HepG2 (cell line): ENCODE measurements around the gene TMEM107. TPM values are rescaled to one million over a fixed set of nuclear protein-coding genes. Genes with fewer than 3 reads are reported as not detected.

Experiments used
- BCL6 ChIP-seq: IDR thresholded peaks from 2 replicates; pipeline ENCODE4 v1.6.1; 2016; ENCODE audit warnings: missing genetic modification reagents, missing compliant biosample characterization
- BRD4 ChIP-seq: sonication (generic); formaldehyde crosslinking; IDR thresholded peaks from 2 replicates; pipeline ENCODE4 v1.4.0; 2020; ENCODE audit warnings: missing genetic modification reagents
- MIXL1 ChIP-seq: IDR thresholded peaks from 2 replicates; pipeline ENCODE4 v1.6.1; 2016
- SNAPC2 ChIP-seq: sonication (generic); formaldehyde crosslinking; IDR thresholded peaks from 2 replicates; pipeline ENCODE4 v1.8.1; 2022; ENCODE audit warnings: mild to moderate bottlenecking, missing genetic modification reagents
- SRY ChIP-seq: sonication (generic); formaldehyde crosslinking; IDR thresholded peaks from 2 replicates; pipeline ENCODE4 v1.8.0; 2022; ENCODE audit warnings: mild to moderate bottlenecking, missing genetic modification reagents
- STAG1 ChIP-seq: sonication (generic); formaldehyde crosslinking; IDR thresholded peaks from 2 replicates; pipeline ENCODE4 v1.4.0; 2020; ENCODE audit warnings: missing genetic modification reagents
- TBX2 ChIP-seq: sonication (generic); formaldehyde crosslinking; IDR thresholded peaks from 2 replicates; pipeline ENCODE4 v1.5.0; 2020; ENCODE audit warnings: missing genetic modification reagents, mild to moderate bottlenecking, borderline replicate concordance
- TCF12 ChIP-seq, 2 experiments: fragments of 450-650 bp in 1 of 2; sonication (generic) in 1 of 2; formaldehyde crosslinking in 1 of 2; IDR thresholded peaks; 2 replicates each; pipeline versions ENCODE4 v1.6.1 to v1.8.0; 2017 to 2022; ENCODE audit warnings: antibody characterized with exemption in 1 of 2, mild to moderate bottlenecking in 1 of 2, missing genetic modification reagents in 1 of 2, moderate library complexity in 1 of 2
- ZEB1 ChIP-seq: IDR thresholded peaks from 2 replicates; pipeline ENCODE4 v1.6.1; 2012; ENCODE audit warnings: mild to moderate bottlenecking, low read depth, inconsistent platforms; ENCODE audit not compliant: insufficient replicate concordance
- ZFP1 ChIP-seq: IDR thresholded peaks from 2 replicates; pipeline ENCODE4 v1.6.1; 2016
- ZHX1 ChIP-seq: sonication (generic); formaldehyde crosslinking; IDR thresholded peaks from 2 replicates; pipeline ENCODE4 v1.8.1; 2022; ENCODE audit warnings: low read depth, mild to moderate bottlenecking, missing genetic modification reagents
- ZNF335 ChIP-seq: sonication (generic); formaldehyde crosslinking; IDR thresholded peaks from 2 replicates; pipeline ENCODE4 v1.4.0; 2020; ENCODE audit warnings: missing genetic modification reagents
- ZNF772 ChIP-seq: sonication (generic); formaldehyde crosslinking; IDR thresholded peaks from 2 replicates; pipeline ENCODE4 v1.5.0; 2020; ENCODE audit warnings: mild to moderate bottlenecking, missing genetic modification reagents
- polyA plus RNA-seq, 8 experiments: library from polyadenylated mRNA; depleted of rRNA in 3 of 8; stranded (reverse) in 7 of 8; unstranded in 1 of 8; fragments of >200 nt; fragmentation: Illumina TruSeq in 4 of 8; extraction: Trizol in 4 of 8; gene quantifications; 2 replicates each; pipeline versions ENCODE4 v1.2.1 to v1.2.3, GENCODE V29; 2011 to 2016; ENCODE audit warnings: low read depth in 4 of 8, missing spikeins in 1 of 8, mixed read lengths in 1 of 8; ENCODE audit not compliant: insufficient read depth in 1 of 8
- total RNA-seq, 5 experiments: library from RNA; depleted of rRNA; stranded (reverse); fragments of >200 nt; fragmentation: Illumina TruSeq; extraction: Trizol; gene quantifications; 2 replicates each; pipeline ENCODE4 v1.2.3, GENCODE V29; 2016; ENCODE audit warnings: low read depth in 1 of 5
- TF ChIP-seq, protein P1 (sequence below): sonication (generic); formaldehyde crosslinking; IDR thresholded peaks from 2 replicates; pipeline ENCODE4 v1.5.0; 2020; ENCODE audit warnings: mild to moderate bottlenecking, missing genetic modification reagents
- TF ChIP-seq, protein P2 (sequence below): sonication (generic); formaldehyde crosslinking; IDR thresholded peaks from 2 replicates; pipeline ENCODE4 v1.4.0; 2020; ENCODE audit warnings: mild to moderate bottlenecking, missing genetic modification reagents, borderline replicate concordance
- TF ChIP-seq, protein P3 (sequence below): sonication (generic); formaldehyde crosslinking; IDR thresholded peaks from 2 replicates; pipeline ENCODE4 v1.9.0; 2021; ENCODE audit warnings: missing genetic modification reagents, mild to moderate bottlenecking, borderline replicate concordance
- TF ChIP-seq, protein P4 (sequence below): sonication (generic); formaldehyde crosslinking; IDR thresholded peaks from 2 replicates; pipeline ENCODE4 v1.4.0; 2020; ENCODE audit warnings: low read depth, mild to moderate bottlenecking, missing genetic modification reagents

Gene TMEM107
- total and polyA plus RNA-seq, 2 of the 13 experiments (the other 11 are each of a cell fraction or from before 2014, with no cell fraction given) = 7.2 to 15.3 TPM

- TF ChIP-seq BCL6 (CRISPR knock-in tag) = peak; percentile 77
- TF ChIP-seq, protein P1, sequence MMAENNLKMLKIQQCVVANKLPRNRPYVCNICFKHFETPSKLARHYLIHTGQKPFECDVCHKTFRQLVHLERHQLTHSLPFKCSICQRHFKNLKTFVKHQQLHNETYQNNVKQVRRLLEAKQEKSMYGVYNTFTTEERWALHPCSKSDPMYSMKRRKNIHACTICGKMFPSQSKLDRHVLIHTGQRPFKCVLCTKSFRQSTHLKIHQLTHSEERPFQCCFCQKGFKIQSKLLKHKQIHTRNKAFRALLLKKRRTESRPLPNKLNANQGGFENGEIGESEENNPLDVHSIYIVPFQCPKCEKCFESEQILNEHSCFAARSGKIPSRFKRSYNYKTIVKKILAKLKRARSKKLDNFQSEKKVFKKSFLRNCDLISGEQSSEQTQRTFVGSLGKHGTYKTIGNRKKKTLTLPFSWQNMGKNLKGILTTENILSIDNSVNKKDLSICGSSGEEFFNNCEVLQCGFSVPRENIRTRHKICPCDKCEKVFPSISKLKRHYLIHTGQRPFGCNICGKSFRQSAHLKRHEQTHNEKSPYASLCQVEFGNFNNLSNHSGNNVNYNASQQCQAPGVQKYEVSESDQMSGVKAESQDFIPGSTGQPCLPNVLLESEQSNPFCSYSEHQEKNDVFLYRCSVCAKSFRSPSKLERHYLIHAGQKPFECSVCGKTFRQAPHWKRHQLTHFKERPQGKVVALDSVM (CRISPR knock-in tag) = 0 out of 2 replicates have a peak, but pooled peaks have one; percentile 20
- TF ChIP-seq TBX2 (CRISPR knock-in tag) = peak; percentile 86
- TF ChIP-seq ZEB1 = no peak
- 0 out of 2 replicates have a peak, but pooled peaks have one; percentile 40 for TF ChIP-seq ZNF335 (CRISPR knock-in tag)
- TF ChIP-seq ZHX1 (CRISPR knock-in tag) = no peak
- TF ChIP-seq TCF12 (IDR thresholded peaks at IDR 0.05) = no peak
- TF ChIP-seq TCF12 (CRISPR knock-in tag; IDR thresholded peaks at IDR 0.05) = no peak; the same call in 1 of the 2 replicates
- no peak for TF ChIP-seq ZFP1 (CRISPR knock-in tag)
- TF ChIP-seq SNAPC2 = no peak
- TF ChIP-seq, protein P2, sequence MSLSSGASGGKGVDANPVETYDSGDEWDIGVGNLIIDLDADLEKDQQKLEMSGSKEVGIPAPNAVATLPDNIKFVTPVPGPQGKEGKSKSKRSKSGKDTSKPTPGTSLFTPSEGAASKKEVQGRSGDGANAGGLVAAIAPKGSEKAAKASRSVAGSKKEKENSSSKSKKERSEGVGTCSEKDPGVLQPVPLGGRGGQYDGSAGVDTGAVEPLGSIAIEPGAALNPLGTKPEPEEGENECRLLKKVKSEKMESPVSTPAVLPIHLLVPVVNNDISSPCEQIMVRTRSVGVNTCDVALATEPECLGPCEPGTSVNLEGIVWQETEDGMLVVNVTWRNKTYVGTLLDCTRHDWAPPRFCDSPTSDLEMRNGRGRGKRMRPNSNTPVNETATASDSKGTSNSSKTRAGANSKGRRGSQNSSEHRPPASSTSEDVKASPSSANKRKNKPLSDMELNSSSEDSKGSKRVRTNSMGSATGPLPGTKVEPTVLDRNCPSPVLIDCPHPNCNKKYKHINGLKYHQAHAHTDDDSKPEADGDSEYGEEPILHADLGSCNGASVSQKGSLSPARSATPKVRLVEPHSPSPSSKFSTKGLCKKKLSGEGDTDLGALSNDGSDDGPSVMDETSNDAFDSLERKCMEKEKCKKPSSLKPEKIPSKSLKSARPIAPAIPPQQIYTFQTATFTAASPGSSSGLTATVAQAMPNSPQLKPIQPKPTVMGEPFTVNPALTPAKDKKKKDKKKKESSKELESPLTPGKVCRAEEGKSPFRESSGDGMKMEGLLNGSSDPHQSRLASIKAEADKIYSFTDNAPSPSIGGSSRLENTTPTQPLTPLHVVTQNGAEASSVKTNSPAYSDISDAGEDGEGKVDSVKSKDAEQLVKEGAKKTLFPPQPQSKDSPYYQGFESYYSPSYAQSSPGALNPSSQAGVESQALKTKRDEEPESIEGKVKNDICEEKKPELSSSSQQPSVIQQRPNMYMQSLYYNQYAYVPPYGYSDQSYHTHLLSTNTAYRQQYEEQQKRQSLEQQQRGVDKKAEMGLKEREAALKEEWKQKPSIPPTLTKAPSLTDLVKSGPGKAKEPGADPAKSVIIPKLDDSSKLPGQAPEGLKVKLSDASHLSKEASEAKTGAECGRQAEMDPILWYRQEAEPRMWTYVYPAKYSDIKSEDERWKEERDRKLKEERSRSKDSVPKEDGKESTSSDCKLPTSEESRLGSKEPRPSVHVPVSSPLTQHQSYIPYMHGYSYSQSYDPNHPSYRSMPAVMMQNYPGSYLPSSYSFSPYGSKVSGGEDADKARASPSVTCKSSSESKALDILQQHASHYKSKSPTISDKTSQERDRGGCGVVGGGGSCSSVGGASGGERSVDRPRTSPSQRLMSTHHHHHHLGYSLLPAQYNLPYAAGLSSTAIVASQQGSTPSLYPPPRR (CRISPR knock-in tag) = peak; percentile 64; the same call in 1 of the 2 replicates
- no peak for TF ChIP-seq STAG1 (CRISPR knock-in tag)
- TF ChIP-seq MIXL1 (CRISPR knock-in tag) = peak; percentile 38; the same call in 1 of the 2 replicates
- no peak for TF ChIP-seq SRY (CRISPR knock-in tag)
- TF ChIP-seq, protein P3, sequence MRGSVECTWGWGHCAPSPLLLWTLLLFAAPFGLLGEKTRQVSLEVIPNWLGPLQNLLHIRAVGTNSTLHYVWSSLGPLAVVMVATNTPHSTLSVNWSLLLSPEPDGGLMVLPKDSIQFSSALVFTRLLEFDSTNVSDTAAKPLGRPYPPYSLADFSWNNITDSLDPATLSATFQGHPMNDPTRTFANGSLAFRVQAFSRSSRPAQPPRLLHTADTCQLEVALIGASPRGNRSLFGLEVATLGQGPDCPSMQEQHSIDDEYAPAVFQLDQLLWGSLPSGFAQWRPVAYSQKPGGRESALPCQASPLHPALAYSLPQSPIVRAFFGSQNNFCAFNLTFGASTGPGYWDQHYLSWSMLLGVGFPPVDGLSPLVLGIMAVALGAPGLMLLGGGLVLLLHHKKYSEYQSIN (CRISPR knock-in tag) = no peak
- TF ChIP-seq, protein P4, sequence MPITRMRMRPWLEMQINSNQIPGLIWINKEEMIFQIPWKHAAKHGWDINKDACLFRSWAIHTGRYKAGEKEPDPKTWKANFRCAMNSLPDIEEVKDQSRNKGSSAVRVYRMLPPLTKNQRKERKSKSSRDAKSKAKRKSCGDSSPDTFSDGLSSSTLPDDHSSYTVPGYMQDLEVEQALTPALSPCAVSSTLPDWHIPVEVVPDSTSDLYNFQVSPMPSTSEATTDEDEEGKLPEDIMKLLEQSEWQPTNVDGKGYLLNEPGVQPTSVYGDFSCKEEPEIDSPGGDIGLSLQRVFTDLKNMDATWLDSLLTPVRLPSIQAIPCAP = no peak
- TF ChIP-seq BRD4 (CRISPR knock-in tag) = no peak
- 0 out of 2 replicates have a peak, but pooled peaks have one; percentile 34 for TF ChIP-seq ZNF772
Observed at GRCh38 chr17:8212312-8213180, 36.4 kb upstream of the TMEM107 start (continued).
